ENCODE results near the gene GFY. TPM values are rescaled to one million over a fixed set of nuclear protein-coding genes. Genes with fewer than 3 reads are reported as not detected.

The GFY gene
- total and polyA plus RNA-seq, 9 of the 15 experiments (the other 6 are each of a cell fraction or from before 2014, with no cell fraction given) = 0.06 to 0.40 (median 0.19) TPM; not detected in 3

GRCh38 chr19:49422407-49423070 is 2.6 kb upstream of the GFY start (continued):
- TF ChIP-seq CHD2 (IDR thresholded peaks at IDR 0.05; ENCODE audit: low read depth, low read length) (no peak), HDAC8 (tag; IDR thresholded peaks at IDR 0.05) (no peak), ZBTB5 (IDR thresholded peaks at IDR 0.05) (0 out of 2 replicates have a peak, but pooled peaks have one; percentile 29), KDM1A (IDR thresholded peaks at IDR 0.05) (0 out of 4 replicates have a peak, but pooled peaks of 1 of the 2 experiments have one; percentile 34), HNRNPH1 (optimal IDR thresholded peaks at IDR 0.05; ENCODE audit: low read depth, low read length) (no peak), TSC22D4 (tag; IDR thresholded peaks at IDR 0.05) (no peak), ZFPM2 (CRISPR knock-in tag; IDR thresholded peaks at IDR 0.05) (no peak), ARID3A (IDR thresholded peaks at IDR 0.05; ENCODE audit: borderline replicate concordance, low read depth, low read length) (no peak), MAFG (tag; conservative IDR thresholded peaks at IDR 0.05) (no peak), FOXK2 (conservative IDR thresholded peaks at IDR 0.05 in 1 of 2, IDR thresholded peaks at IDR 0.05 in 1 of 2; ENCODE audit: low read depth in 2 of 2) (no peak), CREB1 (IDR thresholded peaks at IDR 0.05) (peak; percentile 85), CREB1 (CRISPR knock-in tag; IDR thresholded peaks at IDR 0.05) (peak; percentile 82), CHD7 (IDR thresholded peaks at IDR 0.05; ENCODE audit: low read depth, low read length) (no peak), C11orf30 (IDR thresholded peaks at IDR 0.05; ENCODE audit: low read depth) (no peak)
